HG03571 (cell line): Measurements from ENCODE around the gene GOSR1.
"Not testable (repeated sequence)": the region's sequence is repeated elsewhere in the genome, so short reads cannot be mapped to it uniquely, and the experiment has no call there.

Experiments
- ATAC-seq: cut with Tn5 transposase; IDR thresholded peaks from one replicate; pipeline ENCODE4 v1.9.1; 2021; ENCODE audit not compliant: unreplicated experiment

GOSR1 gene

DNA sequence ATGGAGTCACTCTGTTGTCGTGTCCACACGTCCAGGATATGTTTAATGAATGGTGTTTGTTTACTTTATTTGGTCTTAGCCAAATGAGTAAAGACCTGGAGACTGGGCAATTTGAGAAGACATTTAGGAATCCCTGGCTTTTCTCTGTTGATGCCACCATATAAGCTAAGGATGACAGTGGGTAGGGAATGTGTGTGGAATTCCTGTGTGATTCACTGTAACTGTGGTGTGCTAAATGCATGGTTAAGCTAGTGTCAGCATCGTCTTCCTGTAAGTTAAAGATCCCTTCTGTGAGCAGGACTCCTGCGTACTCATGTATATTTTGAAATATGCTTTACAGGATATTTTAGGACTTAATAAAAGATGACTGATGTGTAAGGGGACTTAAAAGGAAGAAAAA, 26.4 kb downstream of the GOSR1 start:
- ATAC-seq = no peak

GRCh38 chr17:30505868-30506417, 28.7 kb downstream of the GOSR1 start:
- no peak for ATAC-seq

DNA sequence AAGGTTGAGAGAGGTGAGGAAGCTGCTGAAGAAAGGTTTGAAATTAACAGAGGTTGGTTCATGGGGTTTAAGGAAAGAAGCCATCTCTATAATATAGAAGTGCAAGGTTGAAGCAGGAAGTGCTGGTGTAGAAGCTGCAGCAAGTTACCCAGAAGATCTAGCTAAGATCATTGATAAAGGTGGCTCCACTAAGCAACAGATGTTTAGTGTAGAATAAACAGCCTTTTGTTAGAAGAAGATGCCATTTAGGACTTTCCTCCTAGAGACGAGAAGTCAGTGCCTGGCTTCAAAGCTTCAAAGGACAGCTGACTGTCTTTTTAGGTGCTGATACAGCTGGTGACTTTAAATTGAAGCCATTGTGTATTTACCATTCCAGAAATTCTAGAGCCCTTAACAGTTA, 29.3 kb downstream of the GOSR1 start:
- ATAC-seq = no peak

GRCh38 chr17:30513346-30513745, 36.1 kb downstream of the GOSR1 start:
- ATAC-seq = no peak

GRCh38 chr17:30514895-30515596, 37.8 kb downstream of the GOSR1 start:
- ATAC-seq = no peak

DNA sequence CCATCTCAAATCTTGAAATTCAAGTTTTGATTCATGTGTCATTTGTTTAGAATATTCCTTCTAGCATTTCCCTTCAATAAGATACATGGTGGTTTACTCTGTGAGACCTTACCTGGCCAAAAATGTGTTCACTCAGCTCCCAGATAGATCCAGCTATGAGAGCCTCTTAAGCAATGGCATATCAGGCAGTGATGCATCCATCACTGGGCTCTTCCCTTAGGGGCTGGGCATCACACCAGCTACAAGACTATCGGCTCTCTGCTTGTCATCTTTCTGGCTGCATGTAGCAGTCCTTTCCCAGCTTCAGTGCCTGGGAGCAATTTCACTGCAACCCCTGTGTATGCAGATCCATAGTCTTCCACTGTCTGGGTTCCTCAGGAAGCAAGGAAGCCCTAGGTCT, 40.6 kb downstream of the GOSR1 start:
- ATAC-seq = no peak

DNA sequence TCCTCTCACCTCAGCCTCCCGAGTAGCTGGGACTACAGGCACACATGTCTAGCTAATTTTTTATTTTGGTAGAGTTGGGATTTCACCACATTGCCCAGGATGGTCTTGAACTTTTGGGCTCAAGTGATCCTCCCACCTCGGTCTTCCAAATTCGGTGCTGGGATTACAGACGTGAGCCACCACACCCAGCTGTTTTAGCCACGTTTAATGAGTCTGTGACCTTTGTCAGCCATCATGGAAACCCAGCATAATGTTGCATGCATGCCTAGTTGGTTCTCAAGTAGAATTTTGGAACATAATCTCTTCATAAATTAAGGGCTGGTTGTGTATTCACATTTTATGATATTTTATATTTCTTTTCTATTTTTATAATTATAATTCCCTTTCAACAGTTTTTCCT, 42.0 kb downstream of the GOSR1 start:
- ATAC-seq = no peak

DNA sequence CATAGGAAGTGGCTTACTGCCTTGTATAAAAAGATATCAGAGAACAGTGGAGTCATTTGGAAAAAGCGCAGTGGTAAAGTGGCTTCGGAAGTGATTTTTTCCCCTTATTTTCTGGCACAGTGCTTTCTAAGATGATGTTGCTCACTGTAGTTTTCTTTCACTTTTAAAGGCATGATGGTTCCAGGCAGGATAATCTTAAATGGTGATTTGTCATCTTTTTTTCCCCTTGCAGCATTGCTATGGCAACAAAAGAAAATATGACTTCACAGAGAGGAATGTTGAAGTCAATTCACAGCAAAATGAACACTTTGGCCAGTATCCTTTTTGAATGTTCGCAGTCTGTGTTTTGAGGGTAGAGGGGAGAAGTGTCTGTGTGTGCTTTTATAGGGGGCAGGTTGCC, 42.5 kb downstream of the GOSR1 start:
- no peak for ATAC-seq

DNA sequence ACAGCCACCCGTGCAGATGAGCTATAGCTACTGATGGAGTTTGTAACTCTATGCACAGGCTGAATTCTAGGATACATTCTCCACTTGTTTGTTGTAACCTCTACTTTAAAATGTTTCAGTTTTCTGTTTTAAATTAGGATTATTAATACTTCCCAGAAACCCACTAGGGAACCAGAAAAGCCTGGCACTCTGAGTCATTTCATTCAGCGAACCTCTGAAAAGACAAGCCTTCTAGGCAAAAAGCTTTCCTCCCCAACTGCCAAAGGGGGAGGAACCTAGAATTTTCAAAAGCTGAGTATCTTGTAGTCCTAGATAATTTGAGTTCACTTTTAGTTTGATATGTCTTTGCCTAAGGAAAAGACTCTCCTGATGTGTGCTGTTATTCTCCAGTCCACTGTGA, 43.2 kb downstream of the GOSR1 start:
- ATAC-seq = no peak

DNA sequence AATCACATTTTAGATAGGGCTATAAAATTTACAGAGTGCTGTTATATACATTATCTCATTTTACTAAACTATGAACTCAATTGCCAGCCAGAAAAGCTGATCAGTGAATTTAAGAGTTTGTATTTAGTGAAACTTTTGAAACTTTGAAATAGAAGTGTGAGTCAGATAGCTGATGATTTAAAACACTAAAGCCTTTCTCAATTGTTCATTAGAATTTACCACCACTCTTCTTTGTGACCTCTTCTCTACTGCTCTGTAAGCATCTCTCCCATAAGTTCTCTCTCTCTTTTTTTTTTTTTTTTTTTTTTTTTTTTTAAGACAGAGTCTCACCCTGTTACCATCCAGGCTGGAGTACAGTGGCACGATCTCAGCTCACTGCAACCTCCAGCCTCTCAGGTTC, 43.7 kb downstream of the GOSR1 start:
- ATAC-seq = no peak

- no peak for ATAC-seq
These were observed 44.6 kb downstream of the GOSR1 start for GRCh38 chr17:30521766-30522165.

- ATAC-seq = not testable (repeated sequence)
These were observed 46.0 kb downstream of the GOSR1 start for GRCh38 chr17:30523236-30523635.

DNA sequence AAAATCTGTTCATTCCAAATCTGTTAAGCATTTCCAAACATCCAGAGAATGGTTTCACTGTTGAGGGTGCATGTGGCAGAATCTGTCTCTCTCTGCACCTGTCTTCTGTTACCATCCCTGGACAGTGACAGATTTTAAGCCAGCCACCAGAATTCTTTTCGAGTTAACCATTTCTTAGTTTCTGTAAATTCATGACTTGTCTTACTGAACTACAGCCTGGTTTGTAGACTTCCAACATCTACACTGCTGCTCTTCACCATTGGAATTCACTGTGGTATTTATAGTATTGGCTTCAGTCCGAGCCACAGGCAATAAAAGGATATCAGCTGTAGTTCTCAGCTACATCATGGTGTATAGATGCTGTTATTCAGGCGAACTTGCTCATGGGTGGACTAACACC, 47.6 kb downstream of the GOSR1 start:
- ATAC-seq = no peak

GRCh38 chr17:30526401-30526800, 49.2 kb downstream of the GOSR1 start:
- no peak for ATAC-seq

DNA sequence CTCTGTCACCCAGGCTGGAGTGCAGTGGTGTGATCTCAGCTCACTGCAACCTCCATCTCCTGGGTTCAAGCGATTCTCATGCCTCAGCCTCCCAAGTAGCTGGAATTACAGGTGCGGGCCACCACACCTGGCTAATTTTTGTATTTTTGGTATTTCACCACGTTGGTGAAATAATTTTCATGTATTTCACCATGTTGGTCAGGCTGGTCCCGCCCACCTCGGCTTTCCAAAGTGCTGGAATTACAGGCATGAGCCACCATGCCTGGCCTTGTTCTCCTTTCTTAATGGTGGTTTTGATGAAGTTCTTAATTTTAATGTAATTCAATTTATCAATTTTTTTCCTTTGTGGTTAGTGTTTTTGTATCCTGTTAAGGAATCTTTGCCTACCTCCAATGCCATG, 51.5 kb downstream of the GOSR1 start:
- ATAC-seq = not testable (repeated sequence)

GRCh38 chr17:30530346-30531025, 53.3 kb downstream of the GOSR1 start:
- no peak for ATAC-seq

DNA sequence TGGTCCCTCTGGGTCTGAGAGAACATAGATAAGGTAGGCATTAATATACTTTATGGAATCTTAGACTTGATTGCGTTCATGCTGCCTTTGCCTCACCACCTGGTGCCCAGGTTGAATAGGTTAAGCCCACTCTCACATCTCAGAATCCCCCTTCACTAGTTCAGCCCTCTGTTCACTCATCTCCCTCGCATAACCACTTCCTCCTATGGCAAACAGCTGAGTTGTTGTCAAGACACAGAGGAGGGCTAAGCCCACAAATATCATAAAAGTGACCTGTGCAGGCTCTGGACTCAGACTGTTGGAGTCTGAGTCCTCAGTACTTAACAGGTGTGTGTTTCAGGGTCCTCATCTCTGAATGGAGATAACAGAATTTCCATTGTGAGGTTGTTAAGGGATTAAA, 55.7 kb downstream of the GOSR1 start:
- no peak for ATAC-seq

GRCh38 chr17:30534298-30534697, 57.1 kb downstream of the GOSR1 start:
- ATAC-seq = no peak

GRCh38 chr17:30534938-30535921, 58.0 kb downstream of the GOSR1 start:
- no peak for ATAC-seq

DNA sequence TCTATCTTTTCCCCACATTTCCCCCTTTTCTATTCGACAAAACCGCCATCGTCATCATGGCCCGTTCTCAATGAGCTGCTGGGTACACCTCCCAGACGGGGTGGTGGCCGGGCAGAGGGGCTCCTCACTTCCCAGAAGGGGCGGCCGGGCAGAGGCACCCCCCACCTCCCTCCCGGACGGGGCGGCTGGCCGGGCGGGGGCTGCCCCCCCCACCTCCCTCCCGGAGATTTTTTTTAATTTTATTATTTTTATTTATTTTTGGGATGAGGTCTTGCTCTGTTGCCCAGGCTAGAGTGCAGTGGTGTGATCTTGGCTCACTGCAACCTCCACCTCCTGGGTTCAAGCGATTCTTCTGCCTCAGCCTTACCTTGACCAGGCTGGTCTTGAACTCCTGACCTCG, 59.6 kb downstream of the GOSR1 start:
- ATAC-seq = not testable (repeated sequence)

DNA sequence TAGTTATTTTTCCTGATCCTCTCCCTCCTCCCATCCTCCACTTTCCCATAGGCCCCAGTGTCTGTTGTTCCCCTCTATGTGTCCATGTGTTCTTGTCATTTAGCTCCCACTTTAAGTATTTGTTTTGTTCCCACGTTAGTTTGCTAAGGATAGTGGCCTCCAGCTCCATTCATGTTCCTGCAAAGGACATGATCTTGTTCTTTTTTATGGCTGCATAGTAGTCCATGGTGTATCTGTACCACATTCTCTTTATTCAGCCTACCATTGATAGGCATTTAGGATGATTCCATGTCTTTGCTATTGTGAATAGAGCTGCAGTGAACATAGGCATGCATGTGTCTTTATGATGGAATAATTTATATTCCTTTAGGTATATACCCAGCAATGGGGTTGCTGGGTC, 60.5 kb downstream of the GOSR1 start:
- ATAC-seq = not testable (repeated sequence)
